ENCODE results near the gene KCNIP1. TPM values are rescaled to one million over a fixed set of nuclear protein-coding genes. Genes with fewer than 3 reads are reported as not detected.

The KCNIP1 gene
- polyA plus RNA-seq, 1 donor from 2014 or later: 13.8 TPM

Other genes starting within 250 kb of the KCNIP1 start
- gene LCP2, start 206.2 kb upstream of the KCNIP1 start, polyA plus RNA-seq: not detected in 2 replicates
- not detected in 2 replicates for gene KCNMB1, start 114.7 kb upstream of the KCNIP1 start, polyA plus RNA-seq